Glutamatergic neuron (in vitro differentiated cells): ENCODE measurements around the gene ATP1B2. TPM values are rescaled to one million over a fixed set of nuclear protein-coding genes. Genes with fewer than 3 reads are reported as not detected.

Experiments used
- DNase-seq: peaks from one replicate; pipeline ENCODE4 v3.0.0; 2022
- H3K27ac Mint-ChIP-seq: one replicate; pipeline ENCODE4 v1.8.0; 2020; ENCODE audit warnings: mild to moderate bottlenecking, mixed read lengths, inconsistent platforms; ENCODE audit not compliant: unreplicated experiment
- H3K27me3 Mint-ChIP-seq: one replicate; pipeline ENCODE4 v1.8.0; 2020; ENCODE audit warnings: mild to moderate bottlenecking, moderate library complexity, mixed read lengths, inconsistent platforms; ENCODE audit not compliant: unreplicated experiment
- H3K36me3 Mint-ChIP-seq: one replicate; pipeline ENCODE4 v1.8.0; 2020; ENCODE audit warnings: mild to moderate bottlenecking, mixed read lengths, inconsistent platforms; ENCODE audit not compliant: unreplicated experiment
- H3K4me1 Mint-ChIP-seq: one replicate; pipeline ENCODE4 v1.8.0; 2020; ENCODE audit warnings: mild to moderate bottlenecking, low read depth, mixed read lengths, inconsistent platforms; ENCODE audit not compliant: unreplicated experiment
- H3K4me3 Mint-ChIP-seq: one replicate; pipeline ENCODE4 v1.8.0; 2020; ENCODE audit warnings: mild to moderate bottlenecking, mixed read lengths, inconsistent platforms; ENCODE audit not compliant: unreplicated experiment
- H3K9me3 Mint-ChIP-seq: one replicate; pipeline ENCODE4 v1.8.0; 2020; ENCODE audit warnings: mild to moderate bottlenecking, moderate library complexity, mixed read lengths, inconsistent platforms; ENCODE audit not compliant: unreplicated experiment
- CTCF ChIP-seq: fragments of 200-600 bp; sonication (generic); IDR thresholded peaks from one replicate; pipeline ENCODE4 v1.5.0; 2021; ENCODE audit not compliant: partially characterized antibody, unreplicated experiment
- total RNA-seq: library from RNA; stranded (reverse); fragmentation: NEBNext Ultra II Directional; extraction: Animal tissue kit (Norgen Biotek cat#: 25700); gene quantifications from one replicate; pipeline ENCODE4 v1.2.1, GENCODE V29; 2021; ENCODE audit not compliant: unreplicated experiment

ATP1B2 gene
- total RNA-seq, 1 donor from 2014 or later = 11.3 TPM

DNA sequence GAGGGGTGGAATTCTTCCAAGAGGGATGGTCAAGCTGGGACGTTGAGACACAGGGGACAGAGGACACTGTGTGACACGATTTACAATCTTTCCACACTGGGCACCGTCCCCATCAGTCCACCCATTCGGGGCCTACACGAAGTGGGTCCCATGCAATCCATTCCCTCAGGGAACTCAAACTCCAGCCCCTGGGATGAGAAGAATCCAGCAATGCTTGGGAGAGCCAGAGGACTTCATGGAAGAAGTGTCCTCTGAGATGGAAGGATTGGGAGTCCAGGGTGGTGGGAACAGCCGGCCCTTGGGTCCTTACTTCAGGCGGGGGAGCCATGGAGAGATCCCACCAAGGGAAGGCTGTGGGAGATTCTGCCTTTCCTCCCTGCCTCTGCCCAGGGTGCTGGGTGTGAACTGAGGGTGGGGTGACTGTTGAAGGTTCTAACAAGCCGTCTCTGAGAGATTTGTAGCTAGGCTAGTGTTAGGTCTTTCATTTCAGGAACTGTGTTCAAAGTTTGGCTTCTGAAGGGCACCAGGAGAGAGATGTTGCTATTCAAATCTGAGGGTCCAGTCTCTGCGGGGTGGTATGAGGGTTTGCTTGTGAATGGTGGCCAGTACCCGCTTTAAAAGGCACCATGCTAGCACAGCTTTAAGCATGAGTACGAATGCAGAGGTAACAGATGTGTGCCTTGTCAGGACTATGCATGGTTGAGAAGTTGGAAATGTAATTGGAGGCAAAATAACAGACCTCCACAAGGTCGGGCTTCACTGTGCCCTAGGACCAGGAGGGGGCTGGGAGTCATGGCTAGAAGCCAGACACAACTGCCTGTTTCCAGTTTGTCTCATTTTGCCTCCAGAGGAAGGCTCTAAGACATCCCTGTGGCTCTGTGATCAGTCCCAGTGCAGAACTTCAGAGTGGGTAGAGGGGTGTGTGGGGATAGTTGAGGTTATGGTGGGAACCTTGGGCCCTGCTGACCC is 1.9 kb downstream of the ATP1B2 start:
- Mint-ChIP-seq H3K27ac (no peak overlapping the region), H3K27me3 (peaks cover 27% of the 10 kb centered on the region), H3K4me1 (peaks cover 33% of the 10 kb centered on the region), H3K36me3 (peaks cover 4% of the 10 kb centered on the region), H3K4me3 (peak overlapping the region; percentile 80), H3K9me3 (peaks cover 17% of the 10 kb centered on the region)
- no peak for DNase-seq
- TF ChIP-seq CTCF = no peak

DNA sequence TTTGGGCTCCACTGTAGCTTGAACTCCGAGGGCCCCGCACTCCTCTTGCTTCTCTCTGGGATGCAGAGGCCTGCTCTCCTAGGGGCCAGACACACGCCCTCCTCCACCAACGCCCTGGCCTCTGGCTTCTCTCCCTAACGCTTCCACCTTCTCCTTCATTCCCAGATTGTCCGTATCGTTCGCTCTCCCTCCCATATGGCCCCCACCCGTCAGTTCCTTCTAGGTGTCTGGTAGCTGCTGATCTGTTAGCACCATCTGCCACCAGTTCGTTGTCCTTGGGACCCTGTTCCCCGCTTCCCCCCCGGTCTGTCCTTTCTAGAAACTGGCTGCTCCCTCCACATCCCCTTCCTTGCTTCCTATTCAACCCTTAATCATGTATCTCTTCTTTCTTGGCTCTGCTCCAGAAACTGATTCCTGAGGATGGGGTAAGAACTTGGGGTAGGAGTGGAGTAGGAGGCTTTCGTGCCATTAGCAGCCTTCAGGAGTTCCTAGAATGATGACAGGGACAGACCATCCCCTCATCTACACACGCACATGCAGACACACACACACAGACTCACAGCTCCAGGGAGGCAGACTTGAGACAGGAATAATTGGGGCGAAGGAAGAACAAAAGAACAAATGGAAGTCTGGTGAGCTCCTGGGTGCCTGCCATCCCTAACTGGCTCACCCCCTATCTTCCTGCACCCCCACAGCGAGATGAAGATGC is 4.3 kb downstream of the ATP1B2 start:
- no peak overlapping the region for H3K27ac Mint-ChIP-seq
- no peak for TF ChIP-seq CTCF
- H3K4me1 Mint-ChIP-seq = peaks cover 30% of the 10 kb centered on the region
- H3K4me3 Mint-ChIP-seq = peak overlapping the region; percentile 27
- H3K36me3 Mint-ChIP-seq = peaks cover 4% of the 10 kb centered on the region
- H3K27me3 Mint-ChIP-seq = peaks cover 27% of the 10 kb centered on the region
- DNase-seq = no peak
- peaks cover 17% of the 10 kb centered on the region for H3K9me3 Mint-ChIP-seq

- DNase-seq = no peak
- peaks cover 25% of the 10 kb centered on the region for H3K4me1 Mint-ChIP-seq
- peak overlapping the region; percentile 27 for H3K4me3 Mint-ChIP-seq
- peaks cover 15% of the 10 kb centered on the region for H3K9me3 Mint-ChIP-seq
- peaks cover 26% of the 10 kb centered on the region for H3K27me3 Mint-ChIP-seq
- H3K36me3 Mint-ChIP-seq = peaks cover 4% of the 10 kb centered on the region
- no peak overlapping the region for H3K27ac Mint-ChIP-seq
- TF ChIP-seq CTCF = no peak
Measured at GRCh38 chr17:7655541-7655840, 4.8 kb downstream of the ATP1B2 start.

DNA sequence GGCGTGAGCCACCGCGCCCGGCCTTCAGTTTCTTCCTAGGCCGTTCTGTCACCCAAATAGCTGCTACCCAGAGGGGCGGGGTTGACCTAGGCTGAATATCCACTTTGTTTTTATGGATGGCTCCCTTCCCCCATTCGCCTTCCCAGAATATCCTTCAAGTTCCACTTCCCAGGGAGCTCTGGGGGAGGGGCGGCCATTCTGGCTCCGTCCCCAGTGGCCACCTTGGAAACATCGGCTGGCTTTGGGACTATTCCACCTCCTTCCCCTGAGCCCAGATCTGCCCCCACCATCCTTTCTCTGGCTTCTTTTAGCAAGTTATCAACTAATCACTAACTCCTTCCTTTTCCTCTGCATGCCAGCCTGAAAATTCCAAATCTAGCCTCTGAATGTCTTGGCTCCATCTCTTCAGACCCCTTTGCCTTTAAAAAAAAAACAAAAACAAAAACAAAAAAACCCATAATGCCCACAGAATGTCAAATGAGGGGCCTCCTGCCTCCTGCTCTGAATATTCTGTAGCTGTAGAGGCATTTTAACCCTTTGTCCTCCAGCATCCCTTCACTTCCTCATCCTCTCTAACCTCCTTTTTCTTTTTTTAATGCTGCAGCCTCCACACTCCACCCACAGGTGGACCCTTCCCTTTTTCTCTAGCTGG is 6.4 kb downstream of the ATP1B2 start:
- Mint-ChIP-seq H3K4me3 (peak overlapping the region; percentile 76), H3K4me1 (peaks cover 23% of the 10 kb centered on the region), H3K27ac (peak overlapping the region; percentile 84), H3K27me3 (peaks cover 16% of the 10 kb centered on the region), H3K36me3 (peaks cover 4% of the 10 kb centered on the region), H3K9me3 (peaks cover 11% of the 10 kb centered on the region)
- no peak for TF ChIP-seq CTCF
- DNase-seq = peak; percentile 74
